HepG2 (cell line): ENCODE measurements around the gene B3GALT5. TPM values are rescaled to one million over a fixed set of nuclear protein-coding genes. Genes with fewer than 3 reads are reported as not detected.

Source experiments
- ZNF326 ChIP-seq: sonication (generic); formaldehyde crosslinking; IDR thresholded peaks from 2 replicates; pipeline ENCODE4 v1.4.0; 2020; ENCODE audit warnings: missing genetic modification reagents, borderline replicate concordance
- polyA plus RNA-seq, 8 experiments: library from polyadenylated mRNA; depleted of rRNA in 3 of 8; stranded (reverse) in 7 of 8; unstranded in 1 of 8; fragments of >200 nt; fragmentation: Illumina TruSeq in 4 of 8; extraction: Trizol in 4 of 8; gene quantifications; 2 replicates each; pipeline versions ENCODE4 v1.2.1 to v1.2.3, GENCODE V29; 2011 to 2016; ENCODE audit warnings: low read depth in 4 of 8, missing spikeins in 1 of 8, mixed read lengths in 1 of 8; ENCODE audit not compliant: insufficient read depth in 1 of 8
- total RNA-seq, 5 experiments: library from RNA; depleted of rRNA; stranded (reverse); fragments of >200 nt; fragmentation: Illumina TruSeq; extraction: Trizol; gene quantifications; 2 replicates each; pipeline ENCODE4 v1.2.3, GENCODE V29; 2016; ENCODE audit warnings: low read depth in 1 of 5
- TF ChIP-seq, protein P1 (sequence below), 2 experiments: fragments of 450-650 bp in 1 of 2; sonication (generic) in 1 of 2; formaldehyde crosslinking in 1 of 2; IDR thresholded peaks; 2 replicates each; pipeline versions ENCODE4 v1.6.1 to v1.8.0; 2016 to 2022; ENCODE audit warnings: antibody characterized with exemption in 1 of 2, mild to moderate bottlenecking in 1 of 2, missing genetic modification reagents in 1 of 2

B3GALT5 gene
- total and polyA plus RNA-seq, 2 of the 13 experiments (the other 11 are each of a cell fraction or from before 2014, with no cell fraction given): 0.02 to 0.03 TPM

DNA sequence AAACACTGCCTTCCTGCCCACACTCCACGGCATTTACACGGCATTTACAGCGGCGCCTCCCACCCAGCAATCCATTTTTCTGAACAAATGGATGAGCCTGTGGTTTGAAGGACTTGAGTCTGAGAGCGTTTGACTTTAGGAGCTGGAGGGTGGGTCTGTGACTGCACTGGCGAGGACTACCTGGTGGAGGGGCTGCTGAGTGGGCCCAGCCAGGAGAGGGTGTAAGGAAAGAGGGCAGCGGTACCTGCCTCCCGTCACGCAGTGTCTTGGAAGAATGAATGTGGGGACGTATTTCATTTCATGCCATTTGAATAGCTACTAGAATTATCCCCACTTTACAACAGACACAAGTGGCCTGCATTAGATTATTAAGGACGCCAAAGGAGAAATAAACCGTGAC, 62.9 kb downstream of the B3GALT5 start (continued):
- TF ChIP-seq, protein P1, sequence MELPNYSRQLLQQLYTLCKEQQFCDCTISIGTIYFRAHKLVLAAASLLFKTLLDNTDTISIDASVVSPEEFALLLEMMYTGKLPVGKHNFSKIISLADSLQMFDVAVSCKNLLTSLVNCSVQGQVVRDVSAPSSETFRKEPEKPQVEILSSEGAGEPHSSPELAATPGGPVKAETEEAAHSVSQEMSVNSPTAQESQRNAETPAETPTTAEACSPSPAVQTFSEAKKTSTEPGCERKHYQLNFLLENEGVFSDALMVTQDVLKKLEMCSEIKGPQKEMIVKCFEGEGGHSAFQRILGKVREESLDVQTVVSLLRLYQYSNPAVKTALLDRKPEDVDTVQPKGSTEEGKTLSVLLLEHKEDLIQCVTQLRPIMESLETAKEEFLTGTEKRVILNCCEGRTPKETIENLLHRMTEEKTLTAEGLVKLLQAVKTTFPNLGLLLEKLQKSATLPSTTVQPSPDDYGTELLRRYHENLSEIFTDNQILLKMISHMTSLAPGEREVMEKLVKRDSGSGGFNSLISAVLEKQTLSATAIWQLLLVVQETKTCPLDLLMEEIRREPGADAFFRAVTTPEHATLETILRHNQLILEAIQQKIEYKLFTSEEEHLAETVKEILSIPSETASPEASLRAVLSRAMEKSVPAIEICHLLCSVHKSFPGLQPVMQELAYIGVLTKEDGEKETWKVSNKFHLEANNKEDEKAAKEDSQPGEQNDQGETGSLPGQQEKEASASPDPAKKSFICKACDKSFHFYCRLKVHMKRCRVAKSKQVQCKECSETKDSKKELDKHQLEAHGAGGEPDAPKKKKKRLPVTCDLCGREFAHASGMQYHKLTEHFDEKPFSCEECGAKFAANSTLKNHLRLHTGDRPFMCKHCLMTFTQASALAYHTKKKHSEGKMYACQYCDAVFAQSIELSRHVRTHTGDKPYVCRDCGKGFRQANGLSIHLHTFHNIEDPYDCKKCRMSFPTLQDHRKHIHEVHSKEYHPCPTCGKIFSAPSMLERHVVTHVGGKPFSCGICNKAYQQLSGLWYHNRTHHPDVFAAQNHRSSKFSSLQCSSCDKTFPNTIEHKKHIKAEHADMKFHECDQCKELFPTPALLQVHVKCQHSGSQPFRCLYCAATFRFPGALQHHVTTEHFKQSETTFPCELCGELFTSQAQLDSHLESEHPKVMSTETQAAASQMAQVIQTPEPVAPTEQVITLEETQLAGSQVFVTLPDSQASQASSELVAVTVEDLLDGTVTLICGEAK (IDR thresholded peaks at IDR 0.05): no peak
- TF ChIP-seq, protein P1 (CRISPR knock-in tag; IDR thresholded peaks at IDR 0.05): no peak
- TF ChIP-seq ZNF326 (CRISPR knock-in tag): no peak
